DMS53 (cell line): Measurements from ENCODE around the gene ZBTB20.

Experiments used
- DNase-seq: peaks from one replicate; lab custom pipeline; 2025; lab: John Stamatoyannopoulos, UW

Gene ZBTB20

GRCh38 chr3:114872050-114872449, 275.0 kb downstream of the ZBTB20 start:
- no peak for DNase-seq

GRCh38 chr3:114867835-114868503, 279.1 kb downstream of the ZBTB20 start:
- DNase-seq, result no peak

GRCh38 chr3:114867359-114867758, 279.7 kb downstream of the ZBTB20 start:
- DNase-seq, result no peak

DNA sequence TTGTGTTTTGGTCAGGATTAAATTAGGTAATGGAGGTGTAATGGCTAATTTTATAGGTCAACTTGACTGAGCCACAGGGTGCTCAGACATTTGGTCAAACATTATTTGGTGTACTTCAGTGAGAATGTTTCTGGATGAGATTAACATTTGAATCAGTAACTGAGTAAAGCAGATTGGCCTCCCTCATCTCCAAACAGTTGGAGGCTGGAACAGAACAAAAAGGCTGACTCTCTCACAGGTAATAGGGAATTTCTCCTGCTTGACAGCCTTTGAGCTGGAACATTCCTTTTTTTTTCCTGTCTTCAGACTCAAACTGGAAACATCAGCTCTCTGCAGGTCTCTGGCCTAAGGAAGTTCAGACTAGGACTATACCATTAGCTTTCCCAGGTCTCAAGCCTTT, 280.7 kb downstream of the ZBTB20 start:
- no peak for DNase-seq

- DNase-seq, result peak; percentile 17
These were observed 282.1 kb downstream of the ZBTB20 start for GRCh38 chr3:114864970-114865369.

GRCh38 chr3:114863848-114864247, 283.2 kb downstream of the ZBTB20 start:
- DNase-seq, result peak; percentile 20

- DNase-seq, result peak; percentile 68
These were observed 285.4 kb downstream of the ZBTB20 start for GRCh38 chr3:114861666-114862065.

GRCh38 chr3:114860531-114860930, 286.6 kb downstream of the ZBTB20 start:
- peak; percentile 43 for DNase-seq

DNA sequence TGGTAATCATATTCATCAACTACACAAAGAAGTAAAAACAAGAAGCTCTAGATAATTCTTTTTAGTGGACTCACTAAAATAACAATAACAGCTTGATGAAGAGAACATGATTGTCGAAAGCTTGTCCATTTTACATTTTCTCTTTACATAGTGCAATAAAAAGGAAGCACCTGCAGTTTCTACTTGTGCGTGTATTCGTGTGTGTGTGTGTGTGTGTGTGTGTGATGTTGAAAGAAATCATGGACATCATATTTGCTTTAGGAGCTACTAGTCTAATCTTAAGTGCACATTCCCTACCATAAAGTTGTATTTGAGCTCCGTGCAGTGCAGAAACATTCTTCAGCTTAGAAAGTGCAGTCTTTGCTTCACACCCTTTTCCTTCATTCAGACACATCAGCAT, 288.8 kb downstream of the ZBTB20 start:
- peak; percentile 36 for DNase-seq

GRCh38 chr3:114857299-114857701, 289.8 kb downstream of the ZBTB20 start:
- DNase-seq, result peak; percentile 44

DNA sequence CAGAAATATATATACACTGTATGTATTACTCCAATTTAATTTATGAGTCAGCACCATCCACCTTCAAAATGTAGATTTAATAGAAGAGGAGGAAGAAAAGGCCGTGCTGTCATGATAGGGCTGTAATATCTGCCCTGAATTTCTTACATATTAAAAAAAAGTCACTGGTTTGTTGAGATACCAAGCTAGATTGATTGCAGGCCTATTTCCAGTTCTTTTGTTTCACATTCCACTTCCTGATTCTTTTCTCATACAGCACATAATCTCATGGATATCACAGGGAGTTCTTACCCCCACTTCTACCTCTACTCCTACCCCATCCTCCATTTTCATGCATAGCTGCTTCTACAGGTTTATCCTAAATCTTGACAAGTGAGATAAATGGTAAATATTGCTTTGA, 290.3 kb downstream of the ZBTB20 start:
- DNase-seq, result peak; percentile 44

GRCh38 chr3:114855839-114856238, 291.2 kb downstream of the ZBTB20 start:
- DNase-seq, result no peak

GRCh38 chr3:114852966-114853365, 294.1 kb downstream of the ZBTB20 start:
- DNase-seq, result no peak

GRCh38 chr3:114850898-114851297, 296.2 kb downstream of the ZBTB20 start:
- DNase-seq, result no peak

GRCh38 chr3:114848643-114849350, 298.3 kb downstream of the ZBTB20 start:
- DNase-seq, result no peak

DNA sequence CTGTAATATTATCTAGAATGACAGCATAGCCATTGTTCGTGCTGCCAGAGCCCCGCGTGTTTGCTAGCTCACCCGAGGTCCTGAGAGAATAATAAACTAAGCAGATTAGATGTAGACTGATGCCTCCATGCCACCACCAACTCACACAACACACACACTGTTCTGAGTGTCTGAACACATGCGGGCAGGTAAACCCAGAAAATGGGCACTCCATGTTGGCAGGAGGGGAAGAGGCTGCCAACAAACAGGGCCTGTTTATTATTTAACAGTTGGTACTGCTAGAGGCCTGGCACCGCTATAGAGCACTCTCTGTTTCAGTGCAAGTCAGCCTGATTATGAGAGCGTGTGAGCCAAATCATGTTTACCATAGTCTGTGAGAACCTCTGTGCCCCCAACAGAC, 299.0 kb downstream of the ZBTB20 start:
- no peak for DNase-seq

GRCh38 chr3:114847564-114847963, 299.5 kb downstream of the ZBTB20 start:
- DNase-seq, result no peak

GRCh38 chr3:114846779-114847178, 300.3 kb downstream of the ZBTB20 start:
- DNase-seq, result no peak

DNA sequence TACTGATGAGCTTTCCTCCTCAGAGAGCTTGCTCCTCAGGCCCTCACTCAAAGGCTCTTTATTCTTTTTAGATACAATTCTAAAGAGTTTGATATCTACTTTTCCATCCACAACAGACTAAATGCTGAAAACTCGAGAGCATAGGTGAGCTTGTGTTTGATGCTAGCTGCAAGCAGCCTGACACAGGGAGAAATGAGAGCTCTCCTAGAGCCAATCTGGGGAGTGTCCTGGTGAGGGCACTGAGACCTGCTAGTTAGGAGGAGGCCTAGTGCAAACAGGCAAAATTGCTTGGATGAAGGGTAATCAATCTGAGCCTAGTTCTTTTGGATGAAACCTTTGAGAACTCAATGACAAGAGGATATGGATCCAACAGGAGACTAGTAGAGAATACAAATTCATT, 300.8 kb downstream of the ZBTB20 start:
- peak; percentile 39 for DNase-seq

GRCh38 chr3:114841515-114841914, 305.6 kb downstream of the ZBTB20 start:
- DNase-seq, result no peak

GRCh38 chr3:114839476-114839875, 307.6 kb downstream of the ZBTB20 start:
- DNase-seq, result peak; percentile 9

DNA sequence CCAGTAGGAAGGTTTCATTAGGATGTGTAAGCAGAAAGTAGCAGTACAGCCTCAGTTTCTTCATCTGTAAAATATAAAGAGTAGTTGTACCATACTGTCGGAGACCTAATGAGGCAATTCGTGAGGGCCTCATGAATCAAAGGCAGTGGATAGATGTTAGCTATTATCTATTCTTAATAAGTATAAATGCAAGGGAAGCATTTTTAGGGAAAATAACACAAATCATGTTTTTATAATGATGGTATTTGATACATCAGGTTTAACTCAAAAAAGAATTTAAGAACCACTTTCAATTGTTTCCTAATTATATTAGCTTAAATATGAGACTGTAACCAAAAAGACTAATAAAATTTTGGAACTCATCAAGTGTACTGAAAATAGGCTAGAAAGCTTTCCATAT, 309.1 kb downstream of the ZBTB20 start:
- no peak for DNase-seq

- no peak for DNase-seq
These were observed 312.7 kb downstream of the ZBTB20 start for GRCh38 chr3:114834175-114834940.
